HepG2 (cell line): Measurements from ENCODE around the gene KCNMA1.

Experiments used
- ELF1 ChIP-seq: sonication (generic); formaldehyde crosslinking; IDR thresholded peaks from 2 replicates; pipeline ENCODE4 v1.4.0; 2020; ENCODE audit warnings: missing genetic modification reagents
- FOXP1 ChIP-seq, 2 experiments: fragments of 450-650 bp in 1 of 2; IDR thresholded peaks; 2 replicates each; pipeline ENCODE4 v1.6.1; 2017 to 2018; ENCODE audit warnings: antibody characterized with exemption in 1 of 2
- MXI1 ChIP-seq: IDR thresholded peaks from 3 replicates; pipeline ENCODE4 v1.6.1; 2012; ENCODE audit warnings: low read depth, low read length, inconsistent platforms, borderline replicate concordance
- POLR2A ChIP-seq, 2 experiments: IDR thresholded peaks; 2 replicates each; pipeline ENCODE4 v1.6.1; 2011; ENCODE audit warnings: low read depth in 2 of 2, low read length in 2 of 2, mild to moderate bottlenecking in 1 of 2, moderate library complexity in 1 of 2; ENCODE audit not compliant: insufficient read depth in 1 of 2
- TOE1 ChIP-seq: sonication (generic); formaldehyde crosslinking; IDR thresholded peaks from 2 replicates; pipeline ENCODE4 v1.4.0; 2020; ENCODE audit warnings: mild to moderate bottlenecking, missing genetic modification reagents
- TP53 ChIP-seq: sonication (generic); formaldehyde crosslinking; conservative IDR thresholded peaks from 2 replicates; pipeline ENCODE4 v1.4.0; 2020; ENCODE audit warnings: missing genetic modification reagents
- YY1 ChIP-seq: IDR thresholded peaks from 2 replicates; pipeline ENCODE4 v1.6.1; 2011; ENCODE audit warnings: low read length, low read depth, moderate library complexity, mild to moderate bottlenecking; ENCODE audit not compliant: insufficient read depth, insufficient replicate concordance
- TF ChIP-seq, protein P1 (sequence below): sonication (generic); formaldehyde crosslinking; IDR thresholded peaks from 2 replicates; pipeline ENCODE4 v1.5.0; 2020; ENCODE audit warnings: mild to moderate bottlenecking, missing genetic modification reagents, moderate library complexity
- TF ChIP-seq, protein P2 (sequence below): sonication (generic); formaldehyde crosslinking; IDR thresholded peaks from 2 replicates; pipeline ENCODE4 v1.4.0; 2020; ENCODE audit warnings: missing genetic modification reagents
- TF ChIP-seq, protein P3 (sequence below): sonication (generic); formaldehyde crosslinking; IDR thresholded peaks from 2 replicates; pipeline ENCODE4 v1.5.0; 2020; ENCODE audit warnings: mild to moderate bottlenecking, missing genetic modification reagents
- TF ChIP-seq, protein P4 (sequence below): sonication (generic); formaldehyde crosslinking; IDR thresholded peaks from 2 replicates; pipeline ENCODE4 v1.5.0; 2020; ENCODE audit warnings: mild to moderate bottlenecking, missing genetic modification reagents, borderline replicate concordance
- TF ChIP-seq, protein P5 (sequence below): sonication (generic); formaldehyde crosslinking; IDR thresholded peaks from 2 replicates; pipeline ENCODE4 v1.4.0; 2020; ENCODE audit warnings: missing genetic modification reagents, borderline replicate concordance

DNA sequence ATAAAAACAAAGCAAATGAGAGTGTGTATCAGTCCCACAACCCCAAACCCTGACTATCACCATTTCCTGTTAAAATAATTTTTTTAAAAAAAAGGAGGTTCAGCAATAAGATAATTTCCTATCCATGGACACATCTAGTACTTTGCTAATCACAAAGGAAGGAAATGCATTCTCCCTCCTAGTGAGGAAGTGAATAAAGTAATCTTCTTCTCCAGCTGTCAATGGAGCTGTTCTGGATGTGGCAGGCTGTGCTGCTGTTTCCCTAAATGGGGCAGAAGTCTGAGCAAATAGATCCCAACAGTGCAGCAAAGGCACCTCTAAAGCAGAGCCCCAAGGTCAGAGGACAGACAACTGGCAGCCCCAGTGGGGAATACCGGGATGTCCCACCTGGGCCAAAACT lies 540.0 kb downstream of the KCNMA1 start:
- TF ChIP-seq YY1: no peak
- TF ChIP-seq POLR2A (IDR thresholded peaks at IDR 0.05; ENCODE audit: insufficient read depth in 1 of 2, low read depth in 2 of 2, low read length in 2 of 2): no peak
- TF ChIP-seq, protein P1, sequence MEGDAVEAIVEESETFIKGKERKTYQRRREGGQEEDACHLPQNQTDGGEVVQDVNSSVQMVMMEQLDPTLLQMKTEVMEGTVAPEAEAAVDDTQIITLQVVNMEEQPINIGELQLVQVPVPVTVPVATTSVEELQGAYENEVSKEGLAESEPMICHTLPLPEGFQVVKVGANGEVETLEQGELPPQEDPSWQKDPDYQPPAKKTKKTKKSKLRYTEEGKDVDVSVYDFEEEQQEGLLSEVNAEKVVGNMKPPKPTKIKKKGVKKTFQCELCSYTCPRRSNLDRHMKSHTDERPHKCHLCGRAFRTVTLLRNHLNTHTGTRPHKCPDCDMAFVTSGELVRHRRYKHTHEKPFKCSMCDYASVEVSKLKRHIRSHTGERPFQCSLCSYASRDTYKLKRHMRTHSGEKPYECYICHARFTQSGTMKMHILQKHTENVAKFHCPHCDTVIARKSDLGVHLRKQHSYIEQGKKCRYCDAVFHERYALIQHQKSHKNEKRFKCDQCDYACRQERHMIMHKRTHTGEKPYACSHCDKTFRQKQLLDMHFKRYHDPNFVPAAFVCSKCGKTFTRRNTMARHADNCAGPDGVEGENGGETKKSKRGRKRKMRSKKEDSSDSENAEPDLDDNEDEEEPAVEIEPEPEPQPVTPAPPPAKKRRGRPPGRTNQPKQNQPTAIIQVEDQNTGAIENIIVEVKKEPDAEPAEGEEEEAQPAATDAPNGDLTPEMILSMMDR (CRISPR knock-in tag): no peak
- TF ChIP-seq, protein P2, sequence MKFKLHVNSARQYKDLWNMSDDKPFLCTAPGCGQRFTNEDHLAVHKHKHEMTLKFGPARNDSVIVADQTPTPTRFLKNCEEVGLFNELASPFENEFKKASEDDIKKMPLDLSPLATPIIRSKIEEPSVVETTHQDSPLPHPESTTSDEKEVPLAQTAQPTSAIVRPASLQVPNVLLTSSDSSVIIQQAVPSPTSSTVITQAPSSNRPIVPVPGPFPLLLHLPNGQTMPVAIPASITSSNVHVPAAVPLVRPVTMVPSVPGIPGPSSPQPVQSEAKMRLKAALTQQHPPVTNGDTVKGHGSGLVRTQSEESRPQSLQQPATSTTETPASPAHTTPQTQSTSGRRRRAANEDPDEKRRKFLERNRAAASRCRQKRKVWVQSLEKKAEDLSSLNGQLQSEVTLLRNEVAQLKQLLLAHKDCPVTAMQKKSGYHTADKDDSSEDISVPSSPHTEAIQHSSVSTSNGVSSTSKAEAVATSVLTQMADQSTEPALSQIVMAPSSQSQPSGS (CRISPR knock-in tag): no peak
- no peak for TF ChIP-seq TP53
- TF ChIP-seq ELF1: no peak
- TF ChIP-seq, protein P3, sequence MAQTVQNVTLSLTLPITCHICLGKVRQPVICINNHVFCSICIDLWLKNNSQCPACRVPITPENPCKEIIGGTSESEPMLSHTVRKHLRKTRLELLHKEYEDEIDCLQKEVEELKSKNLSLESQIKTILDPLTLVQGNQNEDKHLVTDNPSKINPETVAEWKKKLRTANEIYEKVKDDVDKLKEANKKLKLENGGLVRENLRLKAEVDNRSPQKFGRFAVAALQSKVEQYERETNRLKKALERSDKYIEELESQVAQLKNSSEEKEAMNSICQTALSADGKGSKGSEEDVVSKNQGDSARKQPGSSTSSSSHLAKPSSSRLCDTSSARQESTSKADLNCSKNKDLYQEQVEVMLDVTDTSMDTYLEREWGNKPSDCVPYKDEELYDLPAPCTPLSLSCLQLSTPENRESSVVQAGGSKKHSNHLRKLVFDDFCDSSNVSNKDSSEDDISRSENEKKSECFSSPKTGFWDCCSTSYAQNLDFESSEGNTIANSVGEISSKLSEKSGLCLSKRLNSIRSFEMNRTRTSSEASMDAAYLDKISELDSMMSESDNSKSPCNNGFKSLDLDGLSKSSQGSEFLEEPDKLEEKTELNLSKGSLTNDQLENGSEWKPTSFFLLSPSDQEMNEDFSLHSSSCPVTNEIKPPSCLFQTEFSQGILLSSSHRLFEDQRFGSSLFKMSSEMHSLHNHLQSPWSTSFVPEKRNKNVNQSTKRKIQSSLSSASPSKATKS (CRISPR knock-in tag): no peak
- no peak for TF ChIP-seq MXI1
- TF ChIP-seq, protein P4, sequence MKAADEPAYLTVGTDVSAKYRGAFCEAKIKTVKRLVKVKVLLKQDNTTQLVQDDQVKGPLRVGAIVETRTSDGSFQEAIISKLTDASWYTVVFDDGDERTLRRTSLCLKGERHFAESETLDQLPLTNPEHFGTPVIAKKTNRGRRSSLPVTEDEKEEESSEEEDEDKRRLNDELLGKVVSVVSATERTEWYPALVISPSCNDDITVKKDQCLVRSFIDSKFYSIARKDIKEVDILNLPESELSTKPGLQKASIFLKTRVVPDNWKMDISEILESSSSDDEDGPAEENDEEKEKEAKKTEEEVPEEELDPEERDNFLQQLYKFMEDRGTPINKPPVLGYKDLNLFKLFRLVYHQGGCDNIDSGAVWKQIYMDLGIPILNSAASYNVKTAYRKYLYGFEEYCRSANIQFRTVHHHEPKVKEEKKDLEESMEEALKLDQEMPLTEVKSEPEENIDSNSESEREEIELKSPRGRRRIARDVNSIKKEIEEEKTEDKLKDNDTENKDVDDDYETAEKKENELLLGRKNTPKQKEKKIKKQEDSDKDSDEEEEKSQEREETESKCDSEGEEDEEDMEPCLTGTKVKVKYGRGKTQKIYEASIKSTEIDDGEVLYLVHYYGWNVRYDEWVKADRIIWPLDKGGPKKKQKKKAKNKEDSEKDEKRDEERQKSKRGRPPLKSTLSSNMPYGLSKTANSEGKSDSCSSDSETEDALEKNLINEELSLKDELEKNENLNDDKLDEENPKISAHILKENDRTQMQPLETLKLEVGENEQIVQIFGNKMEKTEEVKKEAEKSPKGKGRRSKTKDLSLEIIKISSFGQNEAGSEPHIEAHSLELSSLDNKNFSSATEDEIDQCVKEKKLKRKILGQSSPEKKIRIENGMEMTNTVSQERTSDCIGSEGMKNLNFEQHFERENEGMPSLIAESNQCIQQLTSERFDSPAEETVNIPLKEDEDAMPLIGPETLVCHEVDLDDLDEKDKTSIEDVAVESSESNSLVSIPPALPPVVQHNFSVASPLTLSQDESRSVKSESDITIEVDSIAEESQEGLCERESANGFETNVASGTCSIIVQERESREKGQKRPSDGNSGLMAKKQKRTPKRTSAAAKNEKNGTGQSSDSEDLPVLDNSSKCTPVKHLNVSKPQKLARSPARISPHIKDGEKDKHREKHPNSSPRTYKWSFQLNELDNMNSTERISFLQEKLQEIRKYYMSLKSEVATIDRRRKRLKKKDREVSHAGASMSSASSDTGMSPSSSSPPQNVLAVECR: no peak
- TF ChIP-seq, protein P5, sequence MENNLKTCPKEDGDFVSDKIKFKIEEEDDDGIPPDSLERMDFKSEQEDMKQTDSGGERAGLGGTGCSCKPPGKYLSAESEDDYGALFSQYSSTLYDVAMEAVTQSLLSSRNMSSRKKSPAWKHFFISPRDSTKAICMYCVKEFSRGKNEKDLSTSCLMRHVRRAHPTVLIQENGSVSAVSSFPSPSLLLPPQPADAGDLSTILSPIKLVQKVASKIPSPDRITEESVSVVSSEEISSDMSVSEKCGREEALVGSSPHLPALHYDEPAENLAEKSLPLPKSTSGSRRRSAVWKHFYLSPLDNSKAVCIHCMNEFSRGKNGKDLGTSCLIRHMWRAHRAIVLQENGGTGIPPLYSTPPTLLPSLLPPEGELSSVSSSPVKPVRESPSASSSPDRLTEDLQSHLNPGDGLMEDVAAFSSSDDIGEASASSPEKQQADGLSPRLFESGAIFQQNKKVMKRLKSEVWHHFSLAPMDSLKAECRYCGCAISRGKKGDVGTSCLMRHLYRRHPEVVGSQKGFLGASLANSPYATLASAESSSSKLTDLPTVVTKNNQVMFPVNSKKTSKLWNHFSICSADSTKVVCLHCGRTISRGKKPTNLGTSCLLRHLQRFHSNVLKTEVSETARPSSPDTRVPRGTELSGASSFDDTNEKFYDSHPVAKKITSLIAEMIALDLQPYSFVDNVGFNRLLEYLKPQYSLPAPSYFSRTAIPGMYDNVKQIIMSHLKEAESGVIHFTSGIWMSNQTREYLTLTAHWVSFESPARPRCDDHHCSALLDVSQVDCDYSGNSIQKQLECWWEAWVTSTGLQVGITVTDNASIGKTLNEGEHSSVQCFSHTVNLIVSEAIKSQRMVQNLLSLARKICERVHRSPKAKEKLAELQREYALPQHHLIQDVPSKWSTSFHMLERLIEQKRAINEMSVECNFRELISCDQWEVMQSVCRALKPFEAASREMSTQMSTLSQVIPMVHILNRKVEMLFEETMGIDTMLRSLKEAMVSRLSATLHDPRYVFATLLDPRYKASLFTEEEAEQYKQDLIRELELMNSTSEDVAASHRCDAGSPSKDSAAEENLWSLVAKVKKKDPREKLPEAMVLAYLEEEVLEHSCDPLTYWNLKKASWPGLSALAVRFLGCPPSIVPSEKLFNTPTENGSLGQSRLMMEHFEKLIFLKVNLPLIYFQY (CRISPR knock-in tag): no peak
- no peak for TF ChIP-seq TOE1 (CRISPR knock-in tag)
- TF ChIP-seq FOXP1 (IDR thresholded peaks at IDR 0.05): no peak
- no peak for TF ChIP-seq FOXP1 (CRISPR knock-in tag; IDR thresholded peaks at IDR 0.05)
